GM21528 (cell line): ENCODE measurements around the gene CTXN3.

Experiments used
- ATAC-seq: cut with Tn5 transposase; IDR thresholded peaks from one replicate; pipeline ENCODE4 v1.9.1; 2021; ENCODE audit warnings: mild to moderate bottlenecking, moderate library complexity; ENCODE audit not compliant: unreplicated experiment, low FRiP score

The CTXN3 gene

DNA sequence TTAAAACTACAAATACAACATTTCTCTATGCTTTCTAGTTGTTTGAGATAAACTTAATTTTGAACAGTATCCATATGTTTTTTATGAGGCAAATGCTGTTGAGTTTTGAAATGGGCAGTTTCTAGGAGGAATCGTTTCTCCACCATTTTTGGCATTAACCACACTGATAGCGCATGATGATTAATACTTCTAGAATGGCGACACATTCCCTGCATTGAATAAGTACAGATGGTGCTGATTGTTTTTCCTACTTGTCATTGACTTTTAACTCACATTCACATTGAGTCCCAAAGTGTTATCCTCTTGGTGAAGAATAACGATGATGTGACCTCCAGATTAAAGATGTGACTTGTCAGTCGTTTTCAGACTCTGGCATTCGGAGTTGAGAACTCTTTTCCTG, 47.8 kb downstream of the CTXN3 start:
- ATAC-seq = no peak

DNA sequence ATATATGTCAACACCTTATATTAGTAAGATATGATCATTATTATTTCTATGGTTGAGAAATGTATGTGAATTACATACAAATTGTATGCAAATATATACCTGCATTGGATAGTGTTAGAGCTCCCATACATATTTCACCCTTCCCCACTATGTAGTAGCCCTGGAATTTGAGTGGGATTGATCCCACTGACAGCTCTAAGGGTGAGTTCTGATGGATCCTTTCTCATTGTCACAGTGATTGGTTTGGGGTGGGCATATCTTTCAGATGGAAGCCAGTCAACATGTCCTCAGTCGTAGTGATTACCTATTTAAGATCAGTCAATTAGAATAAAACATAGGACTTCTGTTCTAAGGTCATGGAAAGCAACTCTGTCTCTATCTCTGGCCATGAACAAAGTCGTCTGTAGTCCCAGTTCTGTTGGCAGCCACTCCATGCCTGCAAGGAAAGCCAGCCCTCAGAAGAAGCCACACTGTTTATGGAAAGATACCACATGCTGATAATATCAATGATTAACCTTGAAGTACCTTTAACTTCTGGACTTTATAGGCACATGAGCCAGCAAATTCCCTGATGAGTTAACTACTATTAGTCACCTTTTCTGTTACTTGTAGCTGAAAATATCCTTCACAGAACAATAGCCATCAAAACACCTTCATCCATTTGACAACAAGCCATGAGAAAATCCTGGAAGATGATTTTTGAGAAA, 49.2 kb downstream of the CTXN3 start:
- no peak for ATAC-seq

DNA sequence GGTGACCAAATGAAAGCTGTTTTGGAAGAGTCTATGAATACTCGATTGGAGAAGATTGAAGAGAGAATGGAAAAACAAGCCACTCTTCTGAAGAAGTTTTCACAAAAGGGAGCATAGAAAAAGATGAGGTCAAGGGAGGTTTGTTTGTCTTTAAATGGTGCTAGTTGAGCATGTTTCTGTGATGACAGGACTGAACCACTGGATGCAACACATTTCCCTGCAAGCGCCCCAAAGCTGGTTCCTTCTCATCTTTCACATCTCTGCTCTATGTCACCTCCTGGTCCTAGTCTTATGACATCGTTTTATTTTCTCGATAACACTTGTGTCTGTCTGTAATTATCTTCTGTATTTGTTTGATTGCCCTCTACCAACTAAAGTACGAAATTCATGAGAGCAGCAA, 50.5 kb downstream of the CTXN3 start:
- ATAC-seq = no peak

DNA sequence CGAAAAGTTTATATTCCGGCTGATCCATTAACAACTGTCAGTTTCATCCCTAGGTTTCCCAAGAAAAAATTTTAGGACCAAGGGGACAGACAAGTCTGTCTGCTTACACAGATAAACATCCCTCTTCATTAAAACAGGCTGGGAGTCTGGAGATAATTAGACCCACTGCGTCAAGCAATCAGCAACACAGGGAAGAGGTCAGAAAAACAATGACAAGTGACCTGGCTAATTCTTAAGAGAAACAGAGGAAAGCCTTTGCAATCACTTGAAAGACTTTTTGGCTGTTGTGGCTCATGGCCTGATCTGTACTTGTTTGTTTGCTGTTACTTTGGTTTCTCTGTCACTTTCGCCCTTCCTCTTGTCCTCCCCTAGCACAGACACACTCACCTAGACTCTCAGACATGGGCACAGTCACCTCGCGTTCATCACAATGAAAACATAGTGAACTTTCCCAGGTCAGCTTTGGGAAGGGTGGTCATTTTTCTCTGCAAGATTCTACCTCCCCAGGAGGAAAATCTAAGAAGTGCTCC, 51.4 kb downstream of the CTXN3 start:
- ATAC-seq = no peak

DNA sequence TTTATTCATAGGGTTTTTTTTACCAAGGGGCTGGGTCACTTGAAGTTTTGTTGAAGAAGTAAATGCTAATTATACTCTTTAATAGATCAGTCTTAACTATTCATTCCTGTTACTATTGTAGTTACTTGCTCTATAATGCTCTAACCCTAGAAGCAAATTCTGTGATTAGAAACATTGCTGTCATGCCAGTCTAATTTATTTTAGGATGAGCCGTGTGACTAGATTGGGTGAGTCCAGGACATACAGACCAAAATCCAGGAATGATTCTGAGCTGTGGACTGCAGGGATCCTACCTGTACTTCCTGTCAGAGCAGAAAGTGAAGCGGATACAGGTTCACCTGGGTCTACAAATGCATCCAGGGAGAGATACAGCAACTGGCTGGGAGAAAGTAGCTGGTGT, 53.6 kb downstream of the CTXN3 start:
- ATAC-seq = no peak

DNA sequence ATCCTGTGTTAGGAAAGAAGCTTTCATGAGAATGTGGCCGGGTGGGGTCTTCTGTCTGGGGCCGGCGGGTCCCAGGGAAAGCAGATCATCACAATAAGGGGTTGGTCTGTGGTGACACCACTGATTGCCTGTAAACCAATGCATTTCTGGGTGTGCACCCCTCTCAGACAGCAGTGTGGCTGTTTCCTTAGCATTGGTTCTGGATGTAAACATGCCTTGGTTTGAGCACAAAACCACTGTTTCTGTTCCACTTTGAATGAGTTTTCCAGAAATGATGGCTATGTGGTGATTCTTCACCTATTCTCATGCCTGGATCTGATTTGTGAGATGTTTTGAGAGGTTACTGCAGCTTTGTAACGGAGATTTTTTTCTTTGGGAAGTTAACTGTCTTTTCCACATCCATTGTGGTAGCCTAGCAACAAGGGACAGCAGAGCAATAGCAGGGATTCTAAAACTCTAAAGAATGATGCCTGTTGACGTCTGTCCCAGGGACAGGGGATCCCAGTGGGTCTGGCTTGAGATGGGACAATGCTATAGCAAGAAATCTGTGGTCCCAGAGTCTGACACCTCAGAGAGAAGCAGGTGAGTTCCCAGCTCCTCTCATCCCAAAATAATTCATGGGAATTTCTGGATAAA, 54.2 kb downstream of the CTXN3 start, which contains the start of gene CCDC192:
Gene CCDC192 (plus strand): TSS at position 466 of the 636 bp plus-strand sequence. CDS start 55 bp downstream, at position 521.
- no peak for ATAC-seq

DNA sequence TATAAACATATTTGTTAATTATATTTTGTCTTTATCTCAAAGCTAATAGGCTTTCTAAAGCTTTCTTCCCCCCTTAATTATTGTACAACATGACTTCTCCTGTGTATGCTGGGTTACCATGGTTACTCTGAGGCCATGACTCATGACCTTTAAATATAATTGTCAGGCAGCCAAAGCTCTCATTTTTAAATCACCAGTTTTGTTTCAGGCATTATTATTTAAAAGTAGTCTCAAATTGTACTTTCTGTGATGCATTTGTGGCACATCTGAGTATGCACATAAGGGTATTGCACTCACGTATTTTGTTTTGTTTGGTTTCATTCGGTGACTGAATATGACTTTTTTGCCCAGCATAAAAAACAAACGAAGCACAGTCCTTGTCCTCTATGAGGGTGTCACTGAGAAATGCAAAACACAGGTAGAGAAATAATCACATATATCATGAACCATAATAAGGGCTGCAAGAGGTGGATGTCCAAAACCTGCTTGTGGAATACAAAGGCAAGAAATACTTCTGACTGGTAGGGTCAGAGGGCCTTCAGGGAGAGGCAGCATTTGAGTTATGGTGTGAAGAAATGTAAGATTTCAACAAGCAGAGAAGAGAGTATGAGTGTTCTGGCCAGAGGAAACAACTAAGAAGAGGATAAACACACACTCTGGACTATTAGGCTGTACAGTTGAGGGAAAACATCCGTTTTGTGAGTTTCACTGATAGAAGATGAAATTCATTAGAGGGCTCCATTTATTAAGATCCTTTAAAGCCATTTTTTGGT, 56.4 kb downstream of the CTXN3 start:
- no peak for ATAC-seq

DNA sequence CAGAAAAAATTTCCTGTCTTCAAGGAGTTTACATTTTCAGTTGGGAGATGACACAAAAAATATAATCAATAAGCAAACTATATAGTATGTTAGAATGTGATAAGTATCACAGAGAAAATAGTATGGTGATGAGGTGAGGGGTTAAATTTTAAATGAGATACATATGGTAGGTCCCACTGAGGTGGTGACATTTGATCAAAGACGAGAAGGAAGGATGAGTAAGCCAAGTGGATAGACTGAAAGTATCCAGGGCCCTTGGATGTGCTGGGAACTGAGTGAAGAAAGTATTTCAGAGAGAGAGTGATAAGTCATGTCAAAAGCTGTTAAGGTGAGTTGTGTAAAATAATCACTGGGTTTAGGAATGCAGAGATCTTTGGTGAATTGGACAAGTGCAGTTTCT, 57.8 kb downstream of the CTXN3 start:
- ATAC-seq = no peak

DNA sequence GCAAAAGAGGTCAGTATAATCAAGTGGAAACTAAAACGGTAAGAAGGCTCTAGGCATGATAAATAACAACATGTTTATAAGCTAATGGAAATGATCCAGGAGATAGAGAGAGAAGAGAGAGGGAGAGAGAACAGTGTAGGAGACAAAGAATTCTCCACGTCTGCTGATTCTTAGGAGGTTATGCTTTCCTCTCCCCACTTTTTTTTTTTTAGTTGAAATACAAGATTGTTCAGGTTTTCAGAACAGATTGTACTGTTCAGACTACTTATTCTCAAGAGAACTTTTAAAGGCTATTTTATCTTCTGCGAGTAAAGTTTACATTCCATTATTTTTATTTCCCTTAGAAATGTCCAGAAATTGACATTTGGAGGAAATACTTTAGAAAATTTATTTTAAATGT, 58.3 kb downstream of the CTXN3 start:
- ATAC-seq = no peak
